HK-2 (cell line): Measurements from ENCODE around the gene LCN1.
"Not testable (repeated sequence)": the region's sequence is repeated elsewhere in the genome, so short reads cannot be mapped to it uniquely, and the experiment has no call there.

Experiments
- DNase-seq: peaks from one replicate; pipeline ENCODE4 v3.0.0-alpha.2; 2018; ENCODE audit not compliant: unreplicated experiment

Gene LCN1

GRCh38 chr9:135522137-135522877, 1.1 kb downstream of the LCN1 start:
- no peak for DNase-seq

- DNase-seq, result no peak
Observed at GRCh38 chr9:135522931-135523330, 1.7 kb downstream of the LCN1 start.

- no peak for DNase-seq
Observed at GRCh38 chr9:135523521-135524129, 2.4 kb downstream of the LCN1 start.

- DNase-seq, result peak; percentile 42
Observed at GRCh38 chr9:135524130-135524861, 3.1 kb downstream of the LCN1 start.

GRCh38 chr9:135525241-135526088, 4.2 kb downstream of the LCN1 start:
- no peak for DNase-seq

GRCh38 chr9:135526089-135526729, 5.0 kb downstream of the LCN1 start:
- no peak for DNase-seq

GRCh38 chr9:135526730-135527571, 5.7 kb downstream of the LCN1 start:
- no peak for DNase-seq

- DNase-seq, result not testable (repeated sequence)
Observed at GRCh38 chr9:135528842-135529435, 7.7 kb downstream of the LCN1 start.

- DNase-seq, result no peak
Observed at GRCh38 chr9:135530146-135530545, 8.9 kb downstream of the LCN1 start.

GRCh38 chr9:135531096-135531495, 9.9 kb downstream of the LCN1 start:
- no peak for DNase-seq

GRCh38 chr9:135533113-135533512, 11.9 kb downstream of the LCN1 start:
- no peak for DNase-seq

- no peak for DNase-seq
Observed at GRCh38 chr9:135533674-135534073, 12.4 kb downstream of the LCN1 start.

- DNase-seq, result not testable (repeated sequence)
Observed at GRCh38 chr9:135534192-135534711, 13.0 kb downstream of the LCN1 start.

GRCh38 chr9:135534826-135535225, 13.6 kb downstream of the LCN1 start:
- not testable (repeated sequence) for DNase-seq

GRCh38 chr9:135535631-135536030, 14.4 kb downstream of the LCN1 start:
- not testable (repeated sequence) for DNase-seq

- no peak for DNase-seq
Observed at GRCh38 chr9:135536216-135536615, 15.0 kb downstream of the LCN1 start.

- DNase-seq, result not testable (repeated sequence)
Observed at GRCh38 chr9:135543262-135543894, 22.1 kb downstream of the LCN1 start.

GRCh38 chr9:135544981-135545635, 23.9 kb downstream of the LCN1 start:
- no peak for DNase-seq
